Panc1 (cell line): ENCODE results near the gene PANX2.

ENCODE experiments used
- CTCF ChIP-seq: fragments of 450-650 bp; IDR thresholded peaks from 2 replicates; pipeline ENCODE4 v1.5.1; 2017; ENCODE audit warnings: mild to moderate bottlenecking
- POLR2AphosphoS5 ChIP-seq: IDR thresholded peaks from 2 replicates; pipeline ENCODE4 v1.6.1; 2012; ENCODE audit warnings: mild to moderate bottlenecking, low read depth, low read length, moderate library complexity
- REST ChIP-seq, 2 experiments: IDR thresholded peaks; 2 replicates each; pipeline ENCODE4 v1.6.1; 2011 to 2012; ENCODE audit warnings: low read depth in 2 of 2, control low read depth in 1 of 2, low read length in 1 of 2, mild to moderate bottlenecking in 1 of 2, moderate library complexity in 1 of 2; ENCODE audit not compliant: insufficient read depth in 1 of 2
- SIN3A ChIP-seq: IDR thresholded peaks from 2 replicates; pipeline ENCODE4 v1.6.1; 2012; ENCODE audit warnings: low read depth, mild to moderate bottlenecking, low read length, moderate library complexity, borderline replicate concordance; ENCODE audit not compliant: insufficient read depth
- TCF7L2 ChIP-seq: IDR thresholded peaks from 2 replicates; pipeline ENCODE4 v1.6.1; 2011; ENCODE audit warnings: mild to moderate bottlenecking, low read depth, low read length, inconsistent platforms

GRCh38 chr22:50201191-50202129 is 30.9 kb downstream of the PANX2 start:
- TF ChIP-seq POLR2AphosphoS5 (no peak), CTCF (no peak), REST (IDR thresholded peaks at IDR 0.05; ENCODE audit: insufficient read depth in 1 of 2, low read depth in 2 of 2, low read length in 1 of 2) (no peak), SIN3A (no peak), TCF7L2 (no peak)
